Natural killer cell treated with Interleukin-12 subunit alpha and Interleukin-12 subunit beta and Interleukin-15 and Interleukin-18, amount 100 ng/mL, for 72 hours (primary cell): ENCODE results near the gene PHOX2B. TPM values are rescaled to one million over a fixed set of nuclear protein-coding genes. Genes with fewer than 3 reads are reported as not detected.
"Not testable (repeated sequence)": the region's sequence is repeated elsewhere in the genome, so short reads cannot be mapped to it uniquely, and the experiment has no call there.

Source experiments
- ATAC-seq, 2 donors: fragments of 150-1000 bp; cut with Tn5 transposase in 1 of 2; sonication (Bioruptor Pico), chemical (Tn5 transposase) in 1 of 2; 2 replicates each; pipeline ENCODE4 v1.10.0; 2021
- DNase-seq: peaks from one replicate; pipeline ENCODE4 v3.0.0; 2022; ENCODE audit warnings: low spot score
- H3K27ac Mint-ChIP-seq, 2 donors: 1 replicate in 1 of 2; 2 replicates in 1 of 2; pipeline ENCODE4 v1.8.0; 2022; ENCODE audit warnings: mixed read lengths in 2 of 2, mild to moderate bottlenecking in 1 of 2, moderate library complexity in 1 of 2
- H3K27me3 Mint-ChIP-seq, 2 donors: 1 replicate in 1 of 2; 2 replicates in 1 of 2; pipeline ENCODE4 v1.8.0; 2022; ENCODE audit warnings: mixed read lengths in 2 of 2
- H3K36me3 Mint-ChIP-seq: one replicate; pipeline ENCODE4 v1.8.0; 2022; ENCODE audit warnings: mixed read lengths
- H3K4me1 Mint-ChIP-seq, 2 donors: 1 replicate in 1 of 2; 2 replicates in 1 of 2; pipeline ENCODE4 v1.8.0; 2022; ENCODE audit warnings: low read depth in 2 of 2, mixed read lengths in 2 of 2, mild to moderate bottlenecking in 1 of 2
- H3K4me3 Mint-ChIP-seq: one replicate; pipeline ENCODE4 v1.8.0; 2022; ENCODE audit warnings: mixed read lengths
- H3K9me3 Mint-ChIP-seq: 2 replicates; pipeline ENCODE4 v1.8.0; 2022; ENCODE audit warnings: mixed read lengths
- total RNA-seq, 2 donors: library from RNA; stranded (reverse); gene quantifications; one replicate each; pipeline ENCODE4 v1.2.3, GENCODE V29; 2022

Gene PHOX2B
- total RNA-seq, 2 donors from 2014 or later = not detected

DNA sequence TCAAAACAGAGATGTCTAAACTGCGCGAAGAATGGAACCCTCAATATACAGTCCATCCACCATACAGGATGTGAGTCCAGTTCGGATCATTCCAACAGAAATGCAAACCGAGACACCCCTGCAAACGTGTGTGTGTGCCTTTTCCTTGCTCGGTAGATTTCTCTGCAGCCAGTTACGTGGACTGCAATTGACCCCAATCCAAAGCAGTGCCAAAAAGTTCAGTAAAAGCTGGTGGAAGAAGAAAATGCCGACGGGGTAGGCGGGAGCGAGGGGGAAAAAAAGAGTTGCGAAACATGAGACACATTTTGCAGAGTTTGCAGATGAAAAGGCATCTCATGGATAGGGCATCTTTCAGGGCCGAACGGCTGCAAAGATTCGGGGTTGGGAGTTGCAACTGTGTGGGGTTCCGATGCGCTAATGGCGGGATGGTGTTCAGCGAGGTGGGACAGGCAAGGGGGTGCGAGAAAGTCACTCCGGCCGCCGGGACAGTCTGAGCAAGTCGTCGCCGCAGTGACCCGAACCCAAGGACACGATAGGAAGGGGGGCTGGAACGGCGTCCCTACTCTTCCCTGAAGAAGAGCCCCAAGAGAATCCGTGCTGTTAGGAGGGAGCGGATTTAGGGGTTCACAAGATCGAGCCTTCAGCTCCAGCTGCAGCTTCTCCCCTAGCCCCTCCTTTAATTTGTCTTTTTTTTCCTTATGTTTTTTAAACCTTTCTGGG is 3.8 kb downstream of the PHOX2B start:
- H3K9me3 Mint-ChIP-seq = peaks cover 2% of the 10 kb centered on the region
- no peak overlapping the region for H3K27ac Mint-ChIP-seq
- peaks cover 37 to 48% of the 10 kb centered on the region in 2 donors for H3K27me3 Mint-ChIP-seq
- ATAC-seq (no peak), DNase-seq (no peak)
- peaks cover 0 to 4% of the 10 kb centered on the region in 2 donors for H3K4me1 Mint-ChIP-seq
- H3K36me3 Mint-ChIP-seq = peaks cover 7% of the 10 kb centered on the region
- no peak overlapping the region for H3K4me3 Mint-ChIP-seq

GRCh38 chr4:41741354-41741753 is 7.2 kb downstream of the PHOX2B start:
- H3K27me3 Mint-ChIP-seq = peaks cover 11 to 20% of the 10 kb centered on the region in 2 donors
- no peak overlapping the region for H3K4me3 Mint-ChIP-seq
- peaks cover 0 to 4% of the 10 kb centered on the region in 2 donors for H3K4me1 Mint-ChIP-seq
- H3K36me3 Mint-ChIP-seq = peaks cover 7% of the 10 kb centered on the region
- ATAC-seq = no peak
- no peak for DNase-seq
- H3K27ac Mint-ChIP-seq = no peak overlapping the region
- peaks cover 2% of the 10 kb centered on the region for H3K9me3 Mint-ChIP-seq

GRCh38 chr4:41737491-41737890 is 11.0 kb downstream of the PHOX2B start:
- not testable (repeated sequence) for H3K9me3 Mint-ChIP-seq, H3K27me3 Mint-ChIP-seq, H3K36me3 Mint-ChIP-seq, DNase-seq, H3K27ac Mint-ChIP-seq, H3K4me1 Mint-ChIP-seq, H3K4me3 Mint-ChIP-seq, ATAC-seq

DNA sequence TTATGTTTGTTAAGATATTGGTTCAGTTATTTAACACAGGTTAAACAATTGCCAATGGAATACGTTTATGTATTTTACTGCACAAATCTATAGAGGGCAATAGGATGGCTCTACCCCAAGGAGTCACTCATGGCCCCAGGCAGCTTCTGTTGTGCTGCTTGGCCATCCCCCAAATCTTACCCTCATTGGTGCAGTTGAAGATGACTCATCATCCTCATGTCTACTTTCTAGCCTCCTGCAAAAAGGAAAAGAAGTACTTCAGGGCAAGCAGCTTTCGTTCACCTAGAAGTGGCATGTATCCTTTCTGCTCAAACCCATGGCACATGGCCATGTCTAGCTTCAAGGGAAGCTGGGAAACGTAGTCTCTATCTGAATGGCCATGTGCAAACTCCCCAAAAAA is 14.2 kb downstream of the PHOX2B start:
- Mint-ChIP-seq H3K27ac (no peak overlapping the region), H3K4me1 (no peaks in the 10 kb centered on the region), H3K27me3 (peaks cover 4 to 7% of the 10 kb centered on the region in 2 donors), H3K4me3 (no peak overlapping the region), H3K36me3 (no peaks in the 10 kb centered on the region), H3K9me3 (peaks cover 4% of the 10 kb centered on the region)
- no peak for DNase-seq
- ATAC-seq = no peak

DNA sequence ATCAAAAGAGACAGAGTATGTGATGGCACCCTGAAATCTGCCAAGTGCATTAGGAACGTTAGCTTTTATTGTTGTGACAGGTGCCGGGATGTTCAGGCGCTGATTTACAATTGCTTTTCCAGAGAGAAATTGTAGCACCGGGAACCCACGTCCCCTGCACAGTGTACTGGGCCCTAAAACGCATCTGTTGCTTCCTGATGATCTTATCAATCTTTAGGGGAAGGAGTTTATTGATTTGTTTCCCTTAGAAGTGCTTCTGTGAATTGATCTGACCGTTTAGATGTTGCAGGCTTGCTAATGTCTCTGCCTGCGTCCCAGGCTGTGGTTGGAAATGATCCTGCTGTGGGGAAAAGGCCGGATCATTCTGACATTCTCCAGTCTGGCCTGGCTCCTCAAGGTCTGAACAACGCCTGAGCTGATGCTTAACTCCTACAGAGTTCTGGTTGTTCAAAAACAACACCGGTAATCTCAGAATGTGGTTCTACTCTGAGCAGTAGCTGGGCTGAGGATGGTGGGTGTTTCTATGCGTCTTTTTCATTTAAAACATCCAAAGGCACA is 16.9 kb downstream of the PHOX2B start:
- peaks cover 4 to 7% of the 10 kb centered on the region in 2 donors for H3K27me3 Mint-ChIP-seq
- H3K36me3 Mint-ChIP-seq = no peaks in the 10 kb centered on the region
- peaks cover 4% of the 10 kb centered on the region for H3K9me3 Mint-ChIP-seq
- DNase-seq (no peak), ATAC-seq (no peak)
- no peak overlapping the region for H3K4me3 Mint-ChIP-seq
- H3K4me1 Mint-ChIP-seq = no peaks in the 10 kb centered on the region
- H3K27ac Mint-ChIP-seq = no peak overlapping the region

DNA sequence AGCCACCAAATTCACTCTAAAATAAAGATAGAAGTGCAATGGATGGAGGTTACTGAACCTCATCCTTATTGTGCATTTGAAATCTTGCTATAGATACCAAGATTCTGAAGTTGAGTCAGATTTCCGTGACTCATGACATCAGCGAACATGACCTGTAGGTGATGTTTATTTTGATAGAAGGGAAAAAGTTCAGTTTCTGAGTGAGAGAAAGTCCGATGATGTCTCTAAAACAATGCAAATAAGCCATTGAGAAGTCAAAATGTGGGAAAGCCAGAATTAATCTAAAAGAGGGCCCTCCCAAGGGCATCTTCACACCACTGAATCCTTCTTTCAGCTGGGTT is 20.0 kb downstream of the PHOX2B start:
- DNase-seq = no peak
- Mint-ChIP-seq H3K4me3 (no peak overlapping the region), H3K4me1 (no peaks in the 10 kb centered on the region), H3K27ac (no peak overlapping the region), H3K9me3 (peaks cover 5% of the 10 kb centered on the region), H3K27me3 (peaks cover 4 to 7% of the 10 kb centered on the region in 2 donors), H3K36me3 (peaks cover 7% of the 10 kb centered on the region)
- no peak for ATAC-seq

- peaks cover 7% of the 10 kb centered on the region for H3K36me3 Mint-ChIP-seq
- peaks cover 4 to 7% of the 10 kb centered on the region in 2 donors for H3K27me3 Mint-ChIP-seq
- DNase-seq (no peak), ATAC-seq (no peak)
- H3K9me3 Mint-ChIP-seq = peaks cover 5% of the 10 kb centered on the region
- H3K27ac Mint-ChIP-seq = no peak overlapping the region
- no peak overlapping the region for H3K4me3 Mint-ChIP-seq
- no peaks in the 10 kb centered on the region for H3K4me1 Mint-ChIP-seq
These were observed 20.5 kb downstream of the PHOX2B start for GRCh38 chr4:41727861-41728572.

DNA sequence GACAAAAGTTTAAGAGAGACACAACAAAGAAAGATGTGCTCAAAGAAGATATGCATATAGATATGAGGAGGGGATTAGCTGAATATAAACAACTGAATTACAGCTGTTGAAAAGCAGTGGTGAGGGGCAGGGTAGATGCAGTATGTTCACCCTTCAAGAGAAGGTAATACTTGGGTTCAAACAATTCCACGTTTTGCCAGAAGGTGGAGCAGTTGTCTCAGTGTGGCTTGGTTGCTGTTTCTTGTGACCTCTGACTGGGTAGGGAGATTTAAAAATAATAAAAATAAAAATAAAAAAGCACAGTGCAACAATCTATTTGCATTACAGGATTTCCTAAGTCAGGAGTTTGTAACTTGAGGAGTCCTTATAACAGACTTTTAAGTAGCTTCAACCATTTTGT is 23.3 kb downstream of the PHOX2B start:
- peaks cover 6% of the 10 kb centered on the region for H3K9me3 Mint-ChIP-seq
- no peak overlapping the region for H3K27ac Mint-ChIP-seq
- DNase-seq = no peak
- ATAC-seq = no peak
- H3K36me3 Mint-ChIP-seq = peaks cover 7% of the 10 kb centered on the region
- no peak overlapping the region for H3K4me3 Mint-ChIP-seq
- H3K27me3 Mint-ChIP-seq = peaks cover 2 to 4% of the 10 kb centered on the region in 2 donors
- no peaks in the 10 kb centered on the region for H3K4me1 Mint-ChIP-seq

GRCh38 chr4:41723286-41723685 is 25.2 kb downstream of the PHOX2B start:
- no peak for DNase-seq
- Mint-ChIP-seq H3K9me3 (peaks cover 13% of the 10 kb centered on the region), H3K27me3 (no peaks in the 10 kb centered on the region), H3K4me1 (no peaks in the 10 kb centered on the region), H3K36me3 (peaks cover 7% of the 10 kb centered on the region), H3K4me3 (no peak overlapping the region), H3K27ac (no peak overlapping the region)
- no peak for ATAC-seq

DNA sequence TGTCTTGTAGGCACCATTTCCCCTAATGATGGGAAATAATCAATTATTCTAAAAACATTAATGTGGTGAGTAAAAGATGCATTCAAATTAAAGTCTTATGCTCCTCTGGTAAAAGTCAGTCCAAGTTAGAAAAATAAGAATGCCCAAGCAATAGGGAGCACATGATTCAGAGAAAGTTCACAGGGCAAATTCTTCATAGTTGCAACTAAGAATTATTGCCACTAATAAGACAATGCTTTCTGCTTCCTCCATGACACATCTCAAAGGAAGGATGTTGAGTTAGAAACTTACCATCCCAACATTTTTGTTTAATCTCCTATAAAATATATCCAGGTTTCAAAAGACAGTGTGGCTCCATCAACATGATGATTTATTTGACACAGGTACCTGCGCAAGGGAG is 26.3 kb downstream of the PHOX2B start:
- DNase-seq = no peak
- Mint-ChIP-seq H3K9me3 (peaks cover 13% of the 10 kb centered on the region), H3K27me3 (no peaks in the 10 kb centered on the region), H3K27ac (no peak overlapping the region), H3K4me1 (no peaks in the 10 kb centered on the region), H3K4me3 (no peak overlapping the region), H3K36me3 (peaks cover 7% of the 10 kb centered on the region)
- no peak for ATAC-seq

DNA sequence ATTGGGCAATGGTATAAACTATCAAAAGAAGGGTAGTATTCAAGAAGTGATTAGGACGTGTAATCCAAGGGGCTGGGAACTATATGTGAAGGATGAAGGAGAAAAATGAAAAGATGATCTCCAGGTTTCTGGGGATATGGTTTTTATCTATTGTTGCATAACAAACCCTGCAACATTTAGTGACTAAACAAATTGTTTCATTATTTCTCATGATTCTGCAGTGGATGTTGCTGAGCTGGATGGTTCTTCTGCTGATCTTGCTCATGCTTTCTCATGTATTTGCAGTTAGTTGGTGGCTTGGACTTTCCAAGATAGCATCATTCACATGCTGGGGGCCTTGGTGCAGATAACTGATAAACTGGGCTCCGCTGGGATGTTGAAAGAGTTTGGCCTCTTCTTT is 29.1 kb downstream of the PHOX2B start:
- H3K9me3 Mint-ChIP-seq = peaks cover 8% of the 10 kb centered on the region
- H3K4me3 Mint-ChIP-seq = no peak overlapping the region
- DNase-seq = no peak
- no peaks in the 10 kb centered on the region for H3K4me1 Mint-ChIP-seq
- no peak for ATAC-seq
- no peaks in the 10 kb centered on the region for H3K27me3 Mint-ChIP-seq
- no peak overlapping the region for H3K27ac Mint-ChIP-seq
- no peaks in the 10 kb centered on the region for H3K36me3 Mint-ChIP-seq

- no peaks in the 10 kb centered on the region for H3K36me3 Mint-ChIP-seq
- H3K4me1 Mint-ChIP-seq = no peaks in the 10 kb centered on the region
- ATAC-seq (no peak), DNase-seq (no peak)
- H3K27ac Mint-ChIP-seq = no peak overlapping the region
- H3K4me3 Mint-ChIP-seq = no peak overlapping the region
- H3K9me3 Mint-ChIP-seq = peaks cover 8% of the 10 kb centered on the region
- H3K27me3 Mint-ChIP-seq = no peaks in the 10 kb centered on the region
These were observed 29.6 kb downstream of the PHOX2B start for GRCh38 chr4:41718907-41719306.

GRCh38 chr4:41715155-41715554 is 33.4 kb downstream of the PHOX2B start:
- H3K27me3 Mint-ChIP-seq = no peaks in the 10 kb centered on the region
- peaks cover 7% of the 10 kb centered on the region for H3K9me3 Mint-ChIP-seq
- DNase-seq (no peak), ATAC-seq (no peak)
- no peak overlapping the region for H3K4me3 Mint-ChIP-seq
- no peaks in the 10 kb centered on the region for H3K36me3 Mint-ChIP-seq
- no peak overlapping the region for H3K27ac Mint-ChIP-seq
- H3K4me1 Mint-ChIP-seq = no peaks in the 10 kb centered on the region

- DNase-seq (no peak), ATAC-seq (no peak)
- Mint-ChIP-seq H3K27ac (no peak overlapping the region), H3K4me1 (no peaks in the 10 kb centered on the region), H3K9me3 (peaks cover 2% of the 10 kb centered on the region), H3K27me3 (no peaks in the 10 kb centered on the region), H3K36me3 (no peaks in the 10 kb centered on the region), H3K4me3 (no peak overlapping the region)
These were observed 34.0 kb downstream of the PHOX2B start for GRCh38 chr4:41714364-41715000.
